Sigmoid colon (tissue), 4 donors: ENCODE results near the gene SBF2.

Experiments
- POLR2A ChIP-seq, 2 donors: fragments of 450-650 bp; IDR thresholded peaks; one replicate each; pipeline ENCODE4 v1.6.1; 2016; ENCODE audit warnings: antibody characterized with exemption in 2 of 2, mild to moderate bottlenecking in 2 of 2, moderate library complexity in 2 of 2
- POLR2AphosphoS5 ChIP-seq, 4 donors: sonication (generic); formaldehyde crosslinking; IDR thresholded peaks; one replicate each; pipeline ENCODE4 v1.6.1; 2017; ENCODE audit warnings: antibody characterized with exemption in 4 of 4
- TF ChIP-seq, protein P1 (sequence below), 4 experiments: fragments of 450-650 bp in 3 of 4; fragments of 200-600 bp in 1 of 4; IDR thresholded peaks; one replicate each; pipeline ENCODE4 v1.5.1; 2016 to 2019; ENCODE audit warnings: antibody characterized with exemption in 4 of 4, mild to moderate bottlenecking in 3 of 4, moderate library complexity in 2 of 4

DNA sequence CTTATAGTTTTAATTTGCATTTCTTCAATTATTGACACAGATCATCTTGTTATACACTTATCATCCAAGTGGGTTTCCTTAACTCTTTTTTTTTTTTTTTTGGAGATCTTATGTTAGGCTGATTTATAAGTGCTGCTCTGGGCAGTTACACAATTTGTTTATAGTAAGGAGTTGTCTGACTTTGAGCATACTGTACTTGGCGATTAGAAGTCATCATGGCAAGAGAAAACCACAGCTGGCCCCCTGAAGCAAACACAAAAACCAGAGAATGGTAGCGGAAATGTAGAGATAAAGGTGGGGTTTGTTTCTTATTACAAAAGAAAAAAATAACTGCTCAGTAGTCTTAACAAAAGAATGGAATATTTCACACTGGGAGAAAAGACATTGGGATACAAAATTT lies 337.5 kb downstream of the SBF2 start:
- TF ChIP-seq, protein P1, sequence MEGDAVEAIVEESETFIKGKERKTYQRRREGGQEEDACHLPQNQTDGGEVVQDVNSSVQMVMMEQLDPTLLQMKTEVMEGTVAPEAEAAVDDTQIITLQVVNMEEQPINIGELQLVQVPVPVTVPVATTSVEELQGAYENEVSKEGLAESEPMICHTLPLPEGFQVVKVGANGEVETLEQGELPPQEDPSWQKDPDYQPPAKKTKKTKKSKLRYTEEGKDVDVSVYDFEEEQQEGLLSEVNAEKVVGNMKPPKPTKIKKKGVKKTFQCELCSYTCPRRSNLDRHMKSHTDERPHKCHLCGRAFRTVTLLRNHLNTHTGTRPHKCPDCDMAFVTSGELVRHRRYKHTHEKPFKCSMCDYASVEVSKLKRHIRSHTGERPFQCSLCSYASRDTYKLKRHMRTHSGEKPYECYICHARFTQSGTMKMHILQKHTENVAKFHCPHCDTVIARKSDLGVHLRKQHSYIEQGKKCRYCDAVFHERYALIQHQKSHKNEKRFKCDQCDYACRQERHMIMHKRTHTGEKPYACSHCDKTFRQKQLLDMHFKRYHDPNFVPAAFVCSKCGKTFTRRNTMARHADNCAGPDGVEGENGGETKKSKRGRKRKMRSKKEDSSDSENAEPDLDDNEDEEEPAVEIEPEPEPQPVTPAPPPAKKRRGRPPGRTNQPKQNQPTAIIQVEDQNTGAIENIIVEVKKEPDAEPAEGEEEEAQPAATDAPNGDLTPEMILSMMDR (IDR thresholded peaks at IDR 0.05), result no peak
- no peak for TF ChIP-seq POLR2AphosphoS5 (IDR thresholded peaks at IDR 0.05)
- no peak for TF ChIP-seq POLR2A (IDR thresholded peaks at IDR 0.05)
